PC-9 (cell line): Measurements from ENCODE around the gene USP13.

Experiments
- CTCF ChIP-seq: fragments of 200-600 bp; sonication (generic); conservative IDR thresholded peaks from 2 replicates; pipeline ENCODE4 v1.6.1; 2017; ENCODE audit warnings: mixed run types, antibody characterized with exemption, mild to moderate bottlenecking, moderate library complexity
- EZH2 ChIP-seq: fragments of 200-600 bp; sonication (generic); IDR thresholded peaks from 2 replicates; pipeline ENCODE4 v1.8.0; 2017; ENCODE audit warnings: antibody characterized with exemption, low read depth

GRCh38 chr3:179713643-179714090 lies 60.8 kb downstream of the USP13 start:
- TF ChIP-seq CTCF (no peak), EZH2 (no peak)
